Measurements from ENCODE around the gene FRMD3. TPM values are rescaled to one million over a fixed set of nuclear protein-coding genes. Genes with fewer than 3 reads are reported as not detected.

FRMD3 gene
- total RNA-seq, 1 experiment from 2014 or later = 0.55 TPM

DNA sequence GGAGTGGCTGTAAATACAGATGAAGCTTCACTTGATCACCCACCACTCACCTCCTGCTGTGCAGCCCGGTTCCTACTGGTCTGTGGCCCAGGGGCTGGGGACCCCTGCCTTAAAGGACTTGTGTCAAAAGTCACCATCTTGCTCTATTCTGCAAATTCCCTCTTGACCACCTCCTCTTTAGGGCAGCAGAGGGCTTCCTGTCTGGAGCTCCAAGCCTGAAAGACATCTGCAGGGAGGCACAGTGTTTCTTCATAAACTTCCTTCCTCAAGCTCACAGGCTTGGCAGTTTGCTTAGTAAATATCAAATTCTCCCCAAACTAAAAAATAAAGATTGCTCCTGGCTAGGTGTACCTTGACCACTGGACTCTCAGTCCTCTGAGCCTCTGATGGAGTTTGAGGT is 104.4 kb downstream of the FRMD3 start:
- DNase-seq = no peak
- no peak for TF ChIP-seq CTCF (conservative IDR thresholded peaks at IDR 0.05)

More for the DNA sequence above, 104.4 kb downstream of the FRMD3 start:
- Histone ChIP-seq H4K5ac (ENCODE audit: insufficient read length, low read depth, low read length) (no peak overlapping the region), H2AFZ (ENCODE audit: low read length) (no peak overlapping the region), H3K79me1 (ENCODE audit: insufficient read depth, low read depth, low read length, poor library complexity, severe bottlenecking) (no peaks in the 10 kb centered on the region), H2BK15ac (ENCODE audit: low read depth, low read length) (no peak overlapping the region), H3T11ph (ENCODE audit: low read length) (no peak overlapping the region), H3K27ac (ENCODE audit: insufficient read length, low read depth, low read length) (no peak overlapping the region), H2BK5ac (ENCODE audit: insufficient read length, low read length) (no peak overlapping the region), H3K56ac (ENCODE audit: insufficient read length, low read depth, low read length) (no peak overlapping the region), H2BK20ac (ENCODE audit: low read depth, low read length, poor library complexity, severe bottlenecking) (no peak overlapping the region), H4K8ac (replicated peaks; ENCODE audit: insufficient read length, low read depth, low read length) (no peak overlapping the region), H3K9me3 (ENCODE audit: control insufficient read depth, low read depth, low read length) (no peaks in the 10 kb centered on the region), H3K23me2 (ENCODE audit: insufficient read length, low read depth, low read length, poor library complexity, severe bottlenecking) (no peaks in the 10 kb centered on the region), H3K23ac (ENCODE audit: insufficient read length, low read depth, low read length) (no peak overlapping the region), H4K91ac (ENCODE audit: insufficient read length, low read depth, low read length) (no peak overlapping the region), H3K14ac (ENCODE audit: insufficient read depth, low read length) (no peak overlapping the region), H3K4me2 (ENCODE audit: insufficient read depth, insufficient read length, low read length) (no peak overlapping the region), H3K18ac (ENCODE audit: insufficient read length, low read depth, low read length) (no peak overlapping the region), H3K4me1 (ENCODE audit: insufficient read depth, low read length) (peaks cover 3% of the 10 kb centered on the region; the same call in 1 of the 2 replicates), H3K4ac (ENCODE audit: low read depth, low read length) (no peak overlapping the region), H2BK12ac (ENCODE audit: insufficient read length, low read depth, low read length) (no peak overlapping the region), H2AK5ac (ENCODE audit: insufficient read length, low read length) (no peak overlapping the region), H3K27me3 (ENCODE audit: insufficient read depth, low read length) (no peaks in the 10 kb centered on the region), H3K79me2 (ENCODE audit: insufficient read depth, low read length) (no peaks in the 10 kb centered on the region), H2BK120ac (ENCODE audit: low read depth, low read length, poor library complexity, severe bottlenecking) (no peak overlapping the region), H4K20me1 (ENCODE audit: control insufficient read depth, insufficient read depth, insufficient read length) (no peaks in the 10 kb centered on the region), H3K9ac (ENCODE audit: extremely low read depth, insufficient read length, low read length) (no peak overlapping the region)
- H3K36me3 Mint-ChIP-seq (ENCODE audit: insufficient read depth in 1 of 3, low read depth in 3 of 3) = peaks cover 0 to 12% (median 5%) of the 10 kb centered on the region in 3 experiments; a peak in 4 of 7 replicates
- H3K27ac Mint-ChIP-seq = peak overlapping the region in 1 of 3 experiments; percentile 72; a peak in 2 of 7 replicates
- no CpG with 5 or more reads among the region's 1 CpG for WGBS (ENCODE audit: extremely low coverage, insufficient read length, low lambda C conversion rate)
- H3K27me3 Mint-ChIP-seq (ENCODE audit: low read depth) = no peaks in the 10 kb centered on the region
- H3K4me1 Mint-ChIP-seq = peaks cover 13% of the 10 kb centered on the region in 2 experiments
- no peak overlapping the region for H3K4me3 Mint-ChIP-seq
- H3K9me3 Mint-ChIP-seq = peaks cover 9 to 10% of the 10 kb centered on the region in 2 experiments; a peak in 4 of 5 replicates

Data from H9 (cell line).